HT1080 (cell line): ENCODE results near the gene BPI. TPM values are rescaled to one million over a fixed set of nuclear protein-coding genes. Genes with fewer than 3 reads are reported as not detected.
"Not testable (repeated sequence)": the region's sequence is repeated elsewhere in the genome, so short reads cannot be mapped to it uniquely, and the experiment has no call there.

ENCODE experiments used
- DNase-seq: peaks from one replicate; pipeline ENCODE4 v3.0.0-alpha.2; 2015; ENCODE audit warnings: low read depth
- polyA plus RNA-seq, 2 experiments: library from polyadenylated mRNA; depleted of rRNA; stranded (reverse); fragments of >200 nt; gene quantifications; 2 replicates each; pipeline ENCODE4 v1.2.3, GENCODE V29; 2015
- total RNA-seq: library from RNA; depleted of rRNA; stranded (reverse); fragments of >200 nt; shearing (Covaris generic); gene quantifications from 2 replicates; pipeline ENCODE4 v1.2.3, GENCODE V29; 2014; rRNA removed

Gene BPI
- not detected in 2 replicates for total RNA-seq
- 0.30 and 0.35 TPM in 2 replicates for polyA plus RNA-seq (2015; cell fraction: cytosol; rRNA removed)
- polyA plus RNA-seq (2015; cell fraction: nucleus; rRNA removed): 0.39 and 0.57 TPM in 2 replicates

GRCh38 chr20:38303908-38304379, at the start of gene BPI:
TSS of gene BPI (plus strand) at chr20:38304156. CDS start at chr20:38304224, 68 bp downstream.
- peak; percentile 56 for DNase-seq

GRCh38 chr20:38254621-38255020, 49.3 kb upstream of the BPI start:
- not testable (repeated sequence) for DNase-seq

DNA sequence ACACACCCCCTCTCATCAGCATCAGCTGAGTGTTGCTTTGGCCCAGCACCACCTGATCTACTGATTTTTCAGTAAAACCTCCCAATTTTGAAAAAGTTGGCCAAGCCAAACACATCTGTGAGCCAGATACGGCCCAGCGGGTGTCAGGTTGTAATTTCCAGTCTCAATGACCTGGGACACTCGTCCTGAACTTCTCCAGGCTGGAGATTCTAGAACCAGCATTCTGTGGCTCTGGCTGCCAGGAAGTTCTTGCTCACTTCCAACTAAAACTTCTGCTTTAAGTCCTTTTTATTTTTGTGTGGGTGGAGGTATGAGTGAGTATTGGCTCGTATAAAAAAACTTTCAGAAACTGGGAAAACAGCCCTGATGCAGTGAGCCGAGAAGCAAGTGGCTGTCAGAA, 48.6 kb upstream of the BPI start:
- DNase-seq: no peak

GRCh38 chr20:38256021-38256420, 47.9 kb upstream of the BPI start:
- DNase-seq: no peak

- DNase-seq: no peak
These were observed 47.0 kb upstream of the BPI start for GRCh38 chr20:38256966-38257365.

DNA sequence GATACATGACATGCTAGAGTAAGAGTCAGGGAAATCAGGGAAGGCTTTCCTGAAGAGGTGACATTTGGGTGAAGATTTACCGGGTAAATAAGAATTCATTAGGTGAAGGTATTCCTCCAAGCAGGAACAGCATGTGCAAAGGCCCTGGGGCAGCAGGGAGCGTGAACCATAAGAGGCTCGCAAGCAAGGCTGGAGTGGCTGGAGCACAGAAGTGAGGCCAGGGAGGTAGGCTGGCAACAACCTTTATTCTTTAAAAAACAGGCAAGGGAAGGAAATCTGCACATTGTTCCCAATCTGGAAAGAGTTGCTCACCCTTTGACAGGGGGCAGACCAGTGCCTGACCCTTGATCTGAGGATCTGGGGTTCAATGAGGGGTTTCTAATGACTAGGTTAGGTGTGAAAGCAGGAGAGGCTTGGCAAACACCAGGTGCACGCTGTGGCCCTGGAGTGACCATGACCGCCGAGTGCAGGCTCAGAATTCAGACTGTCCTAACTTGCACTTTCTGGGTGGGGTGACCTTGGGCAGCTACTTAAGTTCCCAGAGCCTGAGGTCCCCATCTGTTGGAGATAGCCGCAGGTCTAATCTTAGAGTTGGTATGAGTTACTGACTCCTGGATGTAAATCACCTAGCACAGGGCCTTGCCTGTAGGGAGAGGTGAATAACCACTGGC, 45.3 kb upstream of the BPI start:
- DNase-seq: no peak

GRCh38 chr20:38260025-38260377, 44.0 kb upstream of the BPI start:
- no peak for DNase-seq

DNA sequence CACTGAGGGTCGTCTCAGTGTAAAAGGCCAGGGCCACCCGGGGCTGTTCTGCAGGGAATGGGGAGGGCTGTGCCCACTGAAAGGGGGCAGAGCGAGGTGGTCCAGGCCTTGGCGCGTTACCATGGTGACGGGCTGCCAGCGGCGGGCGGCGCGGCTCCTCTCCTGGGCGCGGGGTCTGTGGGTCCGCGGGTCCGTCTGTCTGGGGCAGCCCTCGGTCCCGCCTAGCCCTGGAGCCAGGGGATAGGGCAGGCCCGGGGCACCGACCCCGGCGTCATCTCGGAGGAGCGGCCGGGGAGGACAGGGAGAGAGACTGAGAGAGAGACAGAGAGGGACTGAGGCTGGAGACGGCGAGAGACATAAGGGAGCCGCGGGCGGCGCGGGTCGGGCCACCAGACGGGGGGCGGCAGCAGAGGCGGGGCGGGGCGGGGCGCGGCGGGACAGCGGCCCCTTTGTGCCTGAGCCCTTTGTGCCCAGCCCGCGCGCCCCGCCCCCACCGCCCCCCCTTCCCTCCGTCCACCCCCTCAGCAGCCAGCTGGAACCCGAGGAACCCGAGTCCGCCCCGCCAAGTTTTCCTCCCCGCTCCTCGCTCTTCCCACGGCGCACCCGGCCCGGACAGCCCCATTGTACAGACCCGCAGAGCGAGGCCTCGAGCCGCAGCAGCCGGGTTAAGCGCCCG, 43.4 kb upstream of the BPI start, which contains the start of gene KIAA1755:
Gene KIAA1755, minus strand, starts transcription at position 358 of the 676 bp plus-strand sequence. Its CDS starts 235 bp downstream, at position 123.
- DNase-seq: no peak

DNA sequence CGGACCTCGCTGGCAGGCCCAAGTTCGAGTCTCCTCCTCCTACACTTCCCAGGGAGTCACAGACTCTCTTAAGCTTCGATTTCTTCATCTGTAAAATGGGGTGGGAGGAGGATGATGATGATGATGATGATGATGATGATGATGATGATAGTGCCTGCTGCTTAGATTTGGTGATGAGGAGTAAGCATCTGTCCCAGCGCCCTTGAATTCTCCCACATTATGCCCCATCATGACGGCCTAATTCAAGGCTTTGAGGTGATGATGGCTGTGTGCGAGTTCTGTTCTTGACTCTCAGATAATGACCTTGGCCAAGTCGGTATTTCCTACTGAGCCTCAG, 42.9 kb upstream of the BPI start:
- no peak for DNase-seq

DNA sequence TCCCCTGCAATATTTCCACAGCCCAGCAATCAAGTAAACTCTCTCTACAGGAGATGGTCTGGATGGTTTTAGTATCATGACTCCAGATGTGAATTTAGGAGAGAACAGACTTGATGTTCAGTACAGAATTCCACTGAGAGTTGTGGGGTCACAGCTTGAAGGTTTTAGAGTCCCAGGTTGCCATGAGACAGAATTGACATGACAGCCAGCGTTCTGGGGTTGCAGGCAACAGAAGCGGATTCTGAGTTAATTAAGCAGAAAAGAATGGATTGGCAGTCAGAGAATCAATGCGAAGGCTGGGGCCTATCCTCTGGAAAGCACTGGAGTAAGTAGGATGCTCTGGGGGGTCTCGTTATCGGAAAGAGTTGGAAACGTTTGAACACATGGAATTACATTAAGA, 41.0 kb upstream of the BPI start:
- no peak for DNase-seq

GRCh38 chr20:38266426-38266825, 37.5 kb upstream of the BPI start:
- DNase-seq: no peak

DNA sequence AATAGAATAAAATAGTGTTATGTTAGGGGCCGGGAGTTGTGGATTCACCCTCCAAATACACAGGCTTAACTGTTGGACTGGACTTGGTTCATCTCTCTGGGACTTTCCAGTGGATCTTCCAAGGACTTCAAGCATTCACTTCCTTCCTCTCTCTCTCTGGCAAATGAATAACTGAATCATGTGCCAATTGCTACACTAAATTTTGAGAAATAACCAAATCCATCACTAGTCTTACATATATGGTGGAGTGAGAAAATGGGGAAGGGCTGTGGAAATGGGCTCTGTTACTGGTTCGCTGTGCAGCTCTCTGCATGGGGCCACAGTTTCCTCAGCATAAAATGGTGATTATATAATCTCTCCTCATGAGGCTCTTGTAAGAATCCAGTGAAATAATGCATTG, 36.7 kb upstream of the BPI start:
- no peak for DNase-seq

DNA sequence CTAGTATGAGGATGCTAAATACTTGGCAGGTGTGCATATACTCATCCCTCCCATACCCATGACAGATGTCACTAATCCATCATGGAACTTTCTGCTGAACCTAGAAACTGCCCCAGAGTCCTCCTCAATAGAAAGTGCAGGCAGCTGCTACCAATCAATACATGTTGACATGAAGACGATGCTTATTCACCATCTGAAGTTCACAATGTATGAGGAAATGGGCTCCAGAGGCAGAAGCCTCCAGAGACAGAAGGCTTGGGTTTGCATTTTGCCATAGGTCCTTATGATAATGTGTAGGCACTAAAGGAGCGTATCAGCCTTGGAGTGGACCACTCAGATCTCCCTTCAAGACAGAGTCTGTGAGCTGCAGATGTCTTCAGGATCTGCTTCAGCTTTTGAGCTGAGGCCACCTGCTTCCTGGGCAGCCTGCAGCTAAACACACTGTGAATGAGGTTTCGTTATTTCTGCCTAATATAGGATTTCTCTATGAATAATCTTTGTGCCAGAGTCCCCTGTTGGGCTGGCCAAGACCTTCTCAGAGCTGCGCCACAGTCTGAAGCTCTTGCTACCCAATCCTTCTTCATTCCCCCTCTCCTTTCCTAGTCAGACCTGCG, 35.9 kb upstream of the BPI start:
- no peak for DNase-seq

GRCh38 chr20:38269040-38269439, 34.9 kb upstream of the BPI start:
- no peak for DNase-seq

GRCh38 chr20:38269715-38270114, 34.2 kb upstream of the BPI start:
- DNase-seq: no peak

- DNase-seq: peak; percentile 92
These were observed 32.9 kb upstream of the BPI start for GRCh38 chr20:38270869-38271605.

DNA sequence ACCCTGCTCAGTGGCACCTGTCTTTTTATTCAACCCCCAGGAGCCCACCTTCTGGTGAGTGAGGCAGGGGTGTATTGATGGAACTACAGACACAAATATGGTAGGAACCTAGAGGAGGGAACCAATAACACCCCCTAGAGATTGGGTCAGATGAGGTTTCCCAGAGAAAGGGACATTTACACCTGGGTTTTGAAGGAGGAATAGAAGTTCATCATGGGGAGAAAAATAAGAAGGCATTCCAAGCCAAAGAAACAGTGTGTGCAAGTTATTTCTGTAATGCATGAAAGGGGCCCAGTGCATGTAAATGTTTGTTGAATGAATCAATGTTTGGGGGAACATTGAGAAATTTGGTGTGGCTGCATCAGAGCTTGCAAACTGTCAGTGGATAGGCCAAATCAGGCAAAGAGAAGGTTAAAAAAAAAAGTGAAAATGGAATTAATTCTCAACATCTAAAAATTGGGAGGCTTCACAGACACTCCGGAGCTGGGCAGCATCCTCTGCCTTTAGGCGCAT, 32.3 kb upstream of the BPI start:
- DNase-seq: no peak

DNA sequence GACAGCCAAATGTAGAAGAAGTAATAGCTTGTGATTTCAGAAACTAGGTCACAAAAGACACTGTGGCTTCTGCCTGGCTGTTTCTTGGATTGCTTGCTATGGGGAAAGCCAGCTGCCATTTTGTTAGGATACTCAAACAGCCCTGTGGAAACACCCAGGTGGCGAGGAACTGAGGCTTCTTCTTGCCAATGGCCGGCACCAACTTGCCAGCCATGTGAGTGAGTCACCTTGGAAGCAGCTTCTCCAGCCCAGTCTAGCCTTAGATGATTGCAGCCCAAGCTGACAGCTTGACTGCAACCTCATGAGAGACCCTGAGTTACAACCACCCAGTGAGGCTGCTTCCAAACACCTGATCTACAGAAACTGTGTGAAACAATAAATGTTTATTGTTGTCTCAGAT, 31.6 kb upstream of the BPI start:
- DNase-seq: peak; percentile 52

GRCh38 chr20:38272961-38273360, 31.0 kb upstream of the BPI start:
- peak; percentile 43 for DNase-seq

DNA sequence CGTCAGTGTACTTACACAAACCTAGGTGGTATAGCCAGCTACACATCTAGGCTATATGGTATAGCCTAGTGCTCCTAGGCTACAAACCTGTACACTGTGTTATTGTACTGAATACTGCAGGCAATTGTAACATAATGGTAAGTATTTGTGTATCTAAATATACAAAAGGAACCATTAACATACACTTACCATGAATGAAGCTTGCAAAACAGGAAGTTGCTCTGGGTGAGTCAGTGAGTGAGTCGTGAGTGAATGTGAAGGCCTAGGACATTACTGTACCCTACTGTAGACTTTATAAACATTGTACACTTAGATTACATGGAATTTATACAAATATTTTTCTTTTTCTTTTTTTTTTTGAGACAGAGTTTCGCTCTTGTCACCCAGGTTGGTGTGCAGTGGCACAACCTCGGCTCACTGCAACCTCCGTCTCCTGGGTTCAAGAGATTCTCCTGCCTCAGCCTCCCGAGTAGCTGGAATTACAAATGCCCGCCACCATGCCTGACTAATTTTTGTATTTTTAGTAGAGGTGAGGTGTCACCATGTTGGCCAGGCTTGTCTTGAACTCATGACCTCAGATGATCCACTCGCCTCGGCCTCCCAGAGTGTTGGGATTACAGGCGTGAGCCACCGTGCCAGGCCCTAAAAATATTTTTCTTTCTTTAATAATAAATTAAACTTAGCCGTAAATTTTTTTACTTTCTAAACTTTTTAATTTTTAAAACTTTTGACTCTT, 28.0 kb upstream of the BPI start:
- peak; percentile 89 for DNase-seq

DNA sequence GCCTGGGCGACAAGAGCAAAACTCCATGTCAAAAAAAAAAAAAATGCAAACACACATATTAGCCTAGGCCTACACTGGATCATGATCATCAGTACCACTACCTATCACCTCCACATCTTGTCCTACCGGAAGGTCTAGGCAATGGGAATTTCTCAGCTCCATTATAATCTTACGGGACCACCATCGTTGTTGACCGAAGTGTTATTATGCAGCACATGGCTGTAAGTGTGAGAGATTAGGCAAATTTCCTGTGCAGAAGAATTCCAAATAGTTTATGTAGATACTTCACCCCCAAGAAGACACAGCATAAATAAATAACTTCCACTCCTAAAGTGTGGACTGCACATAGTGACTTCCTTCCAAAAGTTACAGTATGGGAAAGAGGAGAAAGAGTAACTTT, 26.7 kb upstream of the BPI start:
- no peak for DNase-seq
